ENCODE results near the gene SYVN1. TPM values are rescaled to one million over a fixed set of nuclear protein-coding genes. Genes with fewer than 3 reads are reported as not detected.
A peak's percentile ranks its signal among the peaks of the same experiment; 100 is the strongest.
"Not testable (repeated sequence)": the region's sequence is repeated elsewhere in the genome, so short reads cannot be mapped to it uniquely, and the experiment has no call there.

Gene SYVN1
- total RNA-seq, 1 donor from 2014 or later, result 232 TPM

DNA sequence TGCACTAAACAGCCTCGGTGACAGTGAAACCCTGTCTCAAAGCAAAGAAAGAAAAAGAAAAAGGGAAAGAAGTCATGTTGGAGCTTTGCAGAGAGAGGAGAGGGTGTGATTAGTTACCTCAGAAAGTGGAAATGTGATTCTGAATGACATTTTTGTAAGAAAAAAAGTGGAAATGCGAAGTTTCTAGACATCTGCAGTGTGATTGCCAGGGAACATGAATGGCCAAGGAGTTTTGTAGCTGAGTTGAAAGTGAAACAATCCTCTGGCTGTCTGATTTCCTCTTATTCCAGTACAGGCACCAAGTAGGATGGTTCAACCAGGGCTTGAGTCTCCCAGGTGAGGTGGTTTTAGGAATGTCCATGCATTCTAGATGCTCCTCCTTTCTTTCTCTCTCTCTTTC, 17.8 kb upstream of the SYVN1 start:
- ATAC-seq (ENCODE audit: low read depth), result no peak
- Mint-ChIP-seq H3K9me3 (no peaks in the 10 kb centered on the region), H3K36me3 (ENCODE audit: low read depth) (no peaks in the 10 kb centered on the region), H3K4me3 (peak overlapping the region; percentile 30), H3K4me1 (peaks cover 22% of the 10 kb centered on the region), H3K27me3 (no peaks in the 10 kb centered on the region), H3K27ac (peak overlapping the region; percentile 26)
- intact Hi-C loops (cut with micrococcal nuclease), result no loop called here
- no peak for DNase-seq
- TF ChIP-seq, protein P1, sequence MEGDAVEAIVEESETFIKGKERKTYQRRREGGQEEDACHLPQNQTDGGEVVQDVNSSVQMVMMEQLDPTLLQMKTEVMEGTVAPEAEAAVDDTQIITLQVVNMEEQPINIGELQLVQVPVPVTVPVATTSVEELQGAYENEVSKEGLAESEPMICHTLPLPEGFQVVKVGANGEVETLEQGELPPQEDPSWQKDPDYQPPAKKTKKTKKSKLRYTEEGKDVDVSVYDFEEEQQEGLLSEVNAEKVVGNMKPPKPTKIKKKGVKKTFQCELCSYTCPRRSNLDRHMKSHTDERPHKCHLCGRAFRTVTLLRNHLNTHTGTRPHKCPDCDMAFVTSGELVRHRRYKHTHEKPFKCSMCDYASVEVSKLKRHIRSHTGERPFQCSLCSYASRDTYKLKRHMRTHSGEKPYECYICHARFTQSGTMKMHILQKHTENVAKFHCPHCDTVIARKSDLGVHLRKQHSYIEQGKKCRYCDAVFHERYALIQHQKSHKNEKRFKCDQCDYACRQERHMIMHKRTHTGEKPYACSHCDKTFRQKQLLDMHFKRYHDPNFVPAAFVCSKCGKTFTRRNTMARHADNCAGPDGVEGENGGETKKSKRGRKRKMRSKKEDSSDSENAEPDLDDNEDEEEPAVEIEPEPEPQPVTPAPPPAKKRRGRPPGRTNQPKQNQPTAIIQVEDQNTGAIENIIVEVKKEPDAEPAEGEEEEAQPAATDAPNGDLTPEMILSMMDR (IDR thresholded peaks at IDR 0.05), result no peak
- POLR2A ChIA-PET, result interaction anchor here (0.7 to 2.3 kb wide), 3 partner anchors 17 to 30 kb away, joined by 3 to 15 read pairs (median 6); partner anchors contain the start of gene SYVN1
- CTCF ChIA-PET, result no interaction called here

- Mint-ChIP-seq H3K9me3 (no peaks in the 10 kb centered on the region), H3K36me3 (ENCODE audit: low read depth) (no peaks in the 10 kb centered on the region), H3K4me1 (peaks cover 28% of the 10 kb centered on the region), H3K4me3 (no peak overlapping the region), H3K27ac (peak overlapping the region; percentile 64), H3K27me3 (no peaks in the 10 kb centered on the region)
- POLR2A ChIA-PET, result interaction anchor here (1.2 to 2.3 kb wide), 2 partner anchors 17 to 21 kb away, joined by 6 to 15 read pairs; partner anchors contain the start of gene SYVN1
- intact Hi-C loops (cut with micrococcal nuclease), result no loop called here
- TF ChIP-seq, protein P1 (IDR thresholded peaks at IDR 0.05), result no peak
- no peak for DNase-seq
- CTCF ChIA-PET, result no interaction called here
- ATAC-seq (ENCODE audit: low read depth), result no peak
These were observed 17.1 kb upstream of the SYVN1 start for GRCh38 chr11:65151331-65151899.

- TF ChIP-seq, protein P1 (IDR thresholded peaks at IDR 0.05), result no peak
- CTCF ChIA-PET, result no interaction called here
- Mint-ChIP-seq H3K4me3 (no peak overlapping the region), H3K4me1 (peaks cover 35% of the 10 kb centered on the region), H3K9me3 (no peaks in the 10 kb centered on the region), H3K27me3 (no peaks in the 10 kb centered on the region), H3K36me3 (ENCODE audit: low read depth) (no peaks in the 10 kb centered on the region), H3K27ac (no peak overlapping the region)
- DNase-seq (no peak), ATAC-seq (ENCODE audit: low read depth) (peak; percentile 53)
- intact Hi-C loops (cut with micrococcal nuclease), result no loop called here
- POLR2A ChIA-PET, result interaction anchor here (1.6 to 2.3 kb wide), 2 partner anchors 15 to 16 kb away, joined by 6 to 15 read pairs; partner anchors contain the start of gene SYVN1
These were observed 16.4 kb upstream of the SYVN1 start for GRCh38 chr11:65150509-65151299.

GRCh38 chr11:65150131-65150508, 15.8 kb upstream of the SYVN1 start:
- ATAC-seq (ENCODE audit: low read depth); H3K27me3 Mint-ChIP-seq; CTCF ChIA-PET; H3K27ac Mint-ChIP-seq; DNase-seq; H3K36me3 Mint-ChIP-seq (ENCODE audit: low read depth); H3K4me3 Mint-ChIP-seq; intact Hi-C loops (cut with micrococcal nuclease); H3K9me3 Mint-ChIP-seq: not testable (repeated sequence)
- peaks cover 41% of the 10 kb centered on the region for H3K4me1 Mint-ChIP-seq
- POLR2A ChIA-PET, result interaction anchor here (1.6 kb wide), 1 partner anchor 15 kb away, joined by 6 read pairs; no protein-coding TSS in a partner anchor

GRCh38 chr11:65148657-65149056, 14.3 kb upstream of the SYVN1 start:
- CTCF ChIA-PET, result interaction anchor here (1.4 kb wide), 1 partner anchor 31 kb away, joined by 3 read pairs; no protein-coding TSS in a partner anchor
- DNase-seq (no peak), ATAC-seq (ENCODE audit: low read depth) (no peak)
- Mint-ChIP-seq H3K27me3 (no peaks in the 10 kb centered on the region), H3K27ac (no peak overlapping the region), H3K4me1 (peaks cover 42% of the 10 kb centered on the region), H3K9me3 (no peaks in the 10 kb centered on the region), H3K36me3 (ENCODE audit: low read depth) (no peaks in the 10 kb centered on the region), H3K4me3 (no peak overlapping the region)
- intact Hi-C loops (cut with micrococcal nuclease), result no loop called here
- POLR2A ChIA-PET, result interaction anchor here (0.7 to 1.6 kb wide), 2 partner anchors 13 to 43 kb away, joined by 6 to 9 read pairs; no protein-coding TSS in a partner anchor
- TF ChIP-seq, protein P1 (IDR thresholded peaks at IDR 0.05), result no peak
